ENCODE data around the gene IMMP2L.

IMMP2L gene

DNA sequence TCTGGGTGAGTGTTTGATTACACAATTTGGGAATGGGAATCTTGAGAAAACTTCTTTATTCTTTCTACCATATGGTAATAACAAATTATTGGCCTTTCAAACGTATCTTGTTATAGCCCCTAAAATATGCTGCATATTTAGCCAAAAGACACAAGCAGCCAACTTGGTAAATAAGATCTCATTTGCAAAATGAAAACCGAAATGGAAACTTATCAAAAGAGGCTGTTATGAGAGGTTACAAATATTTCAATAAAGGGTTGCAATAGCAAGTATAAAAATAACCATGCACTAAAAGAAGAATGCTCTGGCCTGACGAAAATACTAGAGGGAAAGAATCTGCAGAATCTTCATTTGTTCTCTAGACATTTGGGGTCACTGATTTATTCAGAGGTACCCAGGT lies 730.9 kb downstream of the IMMP2L start:
- DNase-seq = no peak

DNA sequence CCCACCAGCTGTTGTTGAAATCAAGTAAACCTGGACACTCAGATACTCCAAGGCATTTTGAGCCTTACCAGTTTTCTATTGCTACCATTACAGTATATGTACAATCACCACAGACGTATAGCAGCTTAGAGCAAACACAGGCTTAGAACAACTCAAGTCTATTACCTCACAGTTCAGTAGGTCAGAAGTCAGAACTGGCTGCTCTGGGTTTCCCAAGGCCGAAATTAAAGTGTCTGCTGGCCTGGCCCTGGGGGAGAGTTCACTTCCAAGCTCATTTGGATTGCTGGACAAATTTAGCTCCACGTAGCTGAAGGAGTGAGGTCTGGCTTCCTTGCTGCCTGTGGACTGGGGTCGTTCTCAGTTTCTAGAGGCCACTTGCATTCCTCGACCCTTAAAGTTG lies 731.5 kb downstream of the IMMP2L start:
- no peak for DNase-seq

DNA sequence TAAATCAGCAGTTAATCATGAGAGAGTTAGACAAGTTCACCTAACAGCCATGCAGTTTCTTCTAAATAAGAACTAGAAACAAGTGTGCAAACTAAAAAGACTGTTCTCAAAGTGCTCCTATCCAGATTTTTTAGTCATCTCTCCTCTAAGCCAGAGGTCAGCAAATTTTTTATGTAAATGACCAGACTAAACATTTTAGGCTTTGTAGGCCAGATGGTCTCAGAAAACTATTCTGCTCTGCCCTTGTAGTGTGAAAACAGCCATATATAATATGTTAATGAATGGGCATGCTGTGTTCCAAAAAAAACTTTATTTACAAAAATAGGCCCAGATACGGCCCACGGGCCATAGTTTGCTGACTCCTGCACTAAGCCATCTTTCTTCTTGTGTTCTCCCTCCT lies 734.4 kb downstream of the IMMP2L start:
- no peak for DNase-seq

DNA sequence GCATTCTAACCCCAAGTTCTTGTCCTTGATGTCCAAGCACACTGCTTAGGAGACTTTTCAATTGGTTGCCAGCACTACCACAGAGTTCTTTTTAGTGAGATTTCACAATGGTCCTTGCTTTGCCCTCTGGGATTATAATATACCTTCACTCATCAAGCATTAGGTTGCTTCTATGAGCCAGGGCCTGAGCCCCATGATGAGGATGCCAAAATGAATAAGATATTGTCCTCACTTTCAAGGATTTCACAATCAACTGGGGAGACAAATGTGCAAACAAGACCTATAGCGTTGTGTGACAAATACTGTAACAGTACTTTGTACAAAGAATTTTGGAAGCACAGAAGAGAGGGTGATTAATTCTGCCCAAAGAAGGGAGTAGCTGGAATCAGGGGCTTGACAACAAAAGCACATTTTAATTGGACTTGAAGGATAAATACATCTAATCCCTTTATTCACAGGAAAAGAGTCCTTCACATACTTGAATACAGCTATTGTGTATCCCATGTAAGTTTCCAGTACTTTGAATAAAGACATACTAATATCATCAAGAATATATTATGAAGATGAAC lies 734.9 kb downstream of the IMMP2L start:
- no peak for DNase-seq

DNA sequence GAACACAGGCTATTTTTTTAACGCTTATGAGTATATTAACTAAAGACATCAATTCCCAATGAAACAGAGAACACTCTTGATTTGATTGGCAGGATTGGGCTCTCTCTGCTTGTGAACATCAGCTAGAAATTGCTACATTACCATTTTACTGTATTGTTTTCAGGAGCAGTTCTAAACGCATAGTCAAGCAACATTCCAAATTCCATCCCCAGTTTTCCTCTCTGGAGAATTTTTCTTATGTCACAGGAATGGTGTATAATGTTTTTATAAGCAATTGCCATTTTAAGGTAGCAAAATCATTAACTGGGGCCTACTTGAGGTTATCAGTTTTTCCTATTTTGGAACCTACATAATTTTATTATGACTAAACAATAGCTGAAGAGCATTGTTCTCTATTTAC lies 748.3 kb downstream of the IMMP2L start:
- DNase-seq = no peak

DNA sequence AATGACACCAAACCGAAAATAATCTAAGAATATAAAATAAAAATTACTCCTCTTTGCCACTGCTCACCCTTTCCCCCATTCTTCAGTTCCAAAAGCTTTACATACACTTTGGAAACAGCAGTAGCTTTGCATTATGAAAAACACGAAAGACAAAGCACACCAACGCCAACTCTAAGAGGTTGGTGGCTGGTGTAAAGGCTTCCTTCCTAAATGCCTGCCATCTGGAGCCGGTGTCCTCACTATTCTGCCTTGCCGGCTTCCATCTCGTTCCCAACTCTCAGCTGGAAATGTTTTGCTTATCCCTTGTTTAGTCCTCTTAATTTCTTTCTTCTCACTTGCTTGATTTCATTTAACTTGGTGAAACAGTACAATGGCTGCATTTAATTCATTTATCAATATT lies 752.5 kb downstream of the IMMP2L start:
- no peak for DNase-seq

DNA sequence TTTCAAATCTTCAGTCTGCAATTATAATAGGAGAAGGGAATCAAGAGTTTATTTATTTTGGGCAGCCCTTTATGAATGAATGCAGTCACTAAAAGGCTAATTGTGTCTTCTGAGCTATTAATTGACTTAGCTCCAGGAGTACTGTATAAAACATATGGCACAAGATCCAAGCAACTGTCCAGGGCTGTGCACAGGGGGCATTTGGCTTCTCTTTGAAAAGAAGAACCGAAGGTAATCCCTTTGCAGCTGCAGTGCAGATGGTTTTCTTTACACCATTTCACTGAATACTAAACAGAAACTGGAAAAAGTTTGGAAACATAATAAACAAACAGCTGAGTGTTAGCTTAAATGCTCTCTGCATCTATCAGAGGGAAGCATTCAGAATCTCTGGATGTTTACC lies 753.9 kb downstream of the IMMP2L start:
- peak; percentile 27 for DNase-seq

DNA sequence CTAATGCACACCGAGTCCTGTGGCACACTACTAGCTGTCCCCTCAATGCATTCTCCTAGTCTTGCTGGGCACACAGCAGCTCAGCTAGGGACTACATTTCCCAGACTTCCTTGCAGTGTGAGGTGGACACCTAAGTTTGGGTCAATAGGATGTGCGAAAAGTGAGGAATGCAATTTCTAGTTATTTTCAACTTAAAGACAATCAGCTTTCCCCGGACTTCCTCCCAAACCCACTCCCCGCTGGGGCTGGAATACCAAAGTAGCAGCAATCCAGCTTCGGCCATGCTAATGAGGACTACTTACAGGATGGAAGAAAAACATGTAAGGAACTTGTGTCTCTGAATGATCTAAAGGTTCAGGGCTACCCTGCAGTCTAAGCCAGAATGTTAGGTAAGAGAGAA lies 757.8 kb downstream of the IMMP2L start:
- no peak for DNase-seq

DNA sequence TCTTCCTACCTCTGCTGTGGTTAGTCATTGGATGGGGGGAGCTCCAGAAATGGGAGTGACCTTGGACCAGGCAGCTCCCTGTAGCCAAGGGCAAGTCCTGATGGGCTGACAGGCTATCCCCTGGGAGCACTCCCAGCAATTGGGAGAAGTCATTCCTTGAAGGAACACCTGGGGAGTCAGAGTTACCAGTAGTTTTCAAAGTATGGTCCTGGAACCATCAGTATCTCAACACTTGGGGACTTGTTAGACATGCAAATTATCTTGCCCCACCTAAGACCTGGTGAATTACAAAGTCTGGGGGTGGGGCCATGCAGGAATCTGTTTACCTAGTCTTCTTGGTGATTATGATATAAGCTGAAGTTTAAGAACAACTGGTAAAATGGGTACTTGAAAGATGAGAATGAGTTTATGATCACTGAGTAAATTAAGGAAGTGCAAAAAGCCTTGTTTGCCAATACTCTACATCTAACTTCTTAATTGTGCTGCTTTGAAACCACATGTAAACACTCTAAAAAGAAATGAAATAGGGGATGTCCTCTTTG lies 758.6 kb downstream of the IMMP2L start:
- DNase-seq = no peak

DNA sequence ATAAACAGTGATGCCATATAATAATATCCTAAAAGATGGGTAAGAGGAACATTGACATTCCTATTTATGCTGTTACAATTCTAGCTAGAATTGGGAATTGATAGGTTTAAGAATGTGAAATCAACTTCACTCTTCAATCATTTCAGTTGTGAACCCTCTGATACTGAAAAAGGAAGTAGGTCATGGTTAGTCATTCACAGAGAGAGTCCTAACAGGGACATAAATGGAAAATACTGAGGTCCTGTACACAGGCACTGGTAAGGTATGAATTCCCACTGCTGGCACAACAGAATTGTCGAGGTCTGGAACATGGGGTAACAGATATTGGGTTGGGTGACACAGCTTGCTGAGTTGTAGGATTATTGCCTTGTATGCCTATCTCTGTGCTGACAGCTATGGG lies 760.8 kb downstream of the IMMP2L start:
- DNase-seq = no peak

DNA sequence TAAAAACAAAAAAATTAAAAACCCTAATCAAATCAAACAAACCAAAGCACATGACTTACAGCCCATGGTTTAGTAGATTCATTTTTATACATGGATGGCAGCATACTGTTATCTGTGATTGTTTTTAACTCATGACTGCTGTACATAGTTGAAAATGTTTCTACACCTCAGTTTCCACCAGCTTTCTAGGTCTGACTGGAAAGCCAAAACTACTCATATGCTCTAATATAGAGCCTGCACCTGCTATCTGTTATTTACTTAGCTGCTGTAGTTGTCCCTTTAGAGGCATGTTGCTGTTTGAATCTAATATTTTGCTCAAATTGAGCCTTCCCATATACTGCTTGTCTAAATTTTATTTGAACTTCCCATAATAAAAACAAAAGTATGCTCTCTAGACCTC lies 761.3 kb downstream of the IMMP2L start:
- no peak for DNase-seq

DNA sequence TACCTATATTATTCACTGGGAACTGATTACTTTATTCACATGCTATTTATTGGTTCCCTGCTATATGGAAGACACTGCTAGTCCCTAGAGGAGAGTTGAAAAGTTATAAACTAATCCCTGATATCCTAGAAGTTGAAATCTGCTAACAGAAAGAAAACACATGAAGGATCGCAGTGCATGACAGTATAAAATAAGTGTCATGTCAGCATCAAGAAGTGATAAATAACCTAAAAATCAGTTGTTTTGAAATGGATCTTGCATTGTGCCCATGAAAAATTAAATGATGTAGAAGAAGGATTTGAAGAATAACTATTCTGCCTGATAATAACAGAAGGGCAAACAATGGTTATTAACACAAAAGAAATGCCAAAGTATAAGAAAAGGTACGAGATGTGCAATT lies 764.6 kb downstream of the IMMP2L start:
- DNase-seq = no peak

DNA sequence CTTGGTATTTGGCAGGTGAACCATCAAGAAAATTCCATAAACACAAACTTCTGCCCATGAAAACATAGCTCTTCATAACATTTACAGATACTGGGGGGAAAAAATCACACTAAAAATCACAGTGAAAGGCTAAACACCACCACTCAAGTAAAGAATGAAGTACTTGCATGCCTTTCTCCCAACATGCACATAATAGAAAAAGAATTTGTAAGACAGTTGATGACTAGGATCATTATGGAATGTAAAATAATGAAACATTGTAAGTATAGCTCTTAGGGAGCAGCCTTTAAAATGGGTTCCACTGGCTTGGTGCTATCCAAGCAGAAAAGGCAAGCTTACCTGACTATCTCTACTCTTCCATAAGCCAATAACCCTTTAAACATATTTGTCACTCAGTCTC lies 771.3 kb downstream of the IMMP2L start:
- DNase-seq = no peak

DNA sequence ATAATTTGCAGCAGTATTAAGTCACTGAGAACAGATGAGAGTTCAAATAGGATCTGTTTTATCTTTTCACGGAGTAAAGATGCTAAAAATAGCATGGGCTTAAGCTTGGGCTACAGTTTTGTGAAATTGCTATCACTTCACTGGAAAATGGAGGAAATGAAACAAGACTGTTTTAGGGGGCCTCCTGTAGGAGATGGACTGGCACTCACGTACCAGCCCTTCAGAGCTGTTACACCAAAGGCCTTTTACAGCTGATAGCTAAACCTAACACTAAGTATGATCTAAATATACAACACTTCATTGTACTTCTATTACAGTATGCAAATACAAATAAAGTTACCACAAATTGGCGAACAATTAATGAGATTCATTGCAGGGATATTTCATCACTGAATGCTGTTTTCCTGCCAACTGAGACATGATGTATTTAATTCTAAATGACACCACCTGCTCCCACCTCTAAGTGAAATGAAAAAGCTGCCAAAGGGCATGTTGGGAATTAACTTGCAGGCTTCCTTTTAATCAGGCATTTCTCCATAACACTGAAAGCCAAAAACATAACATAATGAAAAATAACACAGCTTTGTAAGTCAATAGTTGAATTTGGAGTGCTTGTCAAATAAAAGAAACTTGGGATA lies 775.8 kb downstream of the IMMP2L start:
- peak; percentile 76 for DNase-seq

DNA sequence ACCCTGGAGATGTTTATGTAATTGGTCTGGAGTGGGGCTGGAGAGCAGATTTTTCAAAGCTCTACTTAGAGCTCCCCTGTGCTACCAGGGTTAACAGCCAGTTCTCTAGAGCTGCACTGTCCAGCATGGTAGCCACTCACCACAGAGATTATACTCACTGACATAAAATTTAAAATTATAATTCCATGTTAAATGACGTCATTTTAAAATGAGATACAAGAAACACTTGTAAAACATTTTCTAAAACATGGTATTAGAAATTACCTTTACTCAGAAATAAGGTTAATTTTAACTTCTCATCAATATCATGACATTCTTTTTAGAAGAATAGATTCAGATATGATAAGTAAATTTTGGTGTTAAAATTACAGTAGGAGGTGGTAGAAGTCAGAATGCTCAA lies 777.5 kb downstream of the IMMP2L start:
- DNase-seq = no peak

DNA sequence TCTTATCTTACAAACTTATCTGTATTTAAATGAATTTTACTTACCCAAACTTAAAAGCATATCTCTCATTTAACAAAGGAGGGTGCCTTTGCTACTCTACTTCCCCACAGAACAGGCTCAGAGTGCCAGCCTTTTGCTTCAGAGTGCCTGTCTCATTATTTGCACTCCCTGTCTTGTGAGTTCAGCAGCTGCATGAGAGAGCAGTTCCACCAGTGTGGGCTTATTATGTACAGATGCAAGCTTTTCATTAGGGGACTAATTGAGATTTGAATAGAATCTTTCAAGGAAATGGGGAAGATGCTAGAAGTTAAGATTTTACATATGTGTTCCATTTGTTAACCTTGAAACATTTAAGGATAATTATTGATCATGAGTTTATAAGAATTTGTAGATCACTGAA lies 781.6 kb downstream of the IMMP2L start:
- no peak for DNase-seq

DNA sequence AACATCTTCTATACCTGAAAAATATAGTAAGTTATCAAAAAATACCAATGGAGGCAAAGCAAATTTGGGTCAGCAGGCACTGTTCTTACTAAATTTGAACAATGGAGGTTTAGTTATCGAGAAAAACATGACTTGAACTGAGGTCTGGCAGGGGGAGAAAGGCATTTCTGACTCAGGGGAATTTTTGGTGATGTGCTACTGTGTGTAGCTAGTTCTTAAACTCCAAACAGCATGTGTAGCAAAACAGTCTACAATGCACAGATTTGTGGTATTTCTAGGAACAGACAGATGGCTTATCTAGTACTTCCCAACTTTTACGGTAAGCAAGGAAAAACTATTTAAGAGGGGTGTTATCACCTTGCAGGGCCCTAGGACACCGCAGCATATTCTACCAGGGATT lies 783.0 kb downstream of the IMMP2L start:
- no peak for DNase-seq

DNA sequence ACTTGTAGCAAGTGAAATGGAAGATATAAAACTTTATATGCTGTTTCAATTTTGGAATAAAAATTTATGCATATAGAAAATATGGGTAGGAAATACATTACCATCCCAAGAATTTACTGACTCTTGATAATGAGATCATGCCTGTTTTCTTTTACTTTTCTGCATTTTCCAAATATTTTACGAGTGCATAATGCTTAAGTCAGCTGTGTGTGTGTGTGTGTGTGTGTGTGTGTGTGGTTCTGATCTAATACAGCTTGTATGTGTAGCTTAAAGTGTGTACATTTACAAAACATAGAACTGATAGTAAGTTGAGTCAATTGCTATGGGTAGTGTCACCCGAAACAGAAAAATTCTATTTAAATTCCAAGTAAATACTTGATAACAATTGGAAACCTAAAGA lies 787.2 kb downstream of the IMMP2L start:
- no peak for DNase-seq

DNA sequence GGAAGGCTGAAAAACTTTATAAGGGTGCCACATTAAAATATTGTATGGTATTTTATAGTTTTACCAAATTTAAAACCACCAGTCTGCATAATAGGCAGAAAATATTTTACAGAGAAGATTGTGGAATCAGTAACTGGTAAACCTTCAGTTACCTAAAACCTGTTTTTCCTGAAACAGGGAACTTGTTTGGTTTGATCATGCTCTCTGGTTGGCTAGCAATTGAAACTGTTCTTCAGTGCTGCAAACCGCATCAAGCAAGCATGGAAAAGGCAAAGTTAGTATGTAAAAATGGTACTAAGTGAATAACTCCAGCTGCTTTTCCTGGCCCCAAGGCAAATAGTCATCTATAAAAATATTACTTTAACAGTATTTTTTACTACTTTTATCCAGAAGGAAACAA lies 788.2 kb downstream of the IMMP2L start:
- no peak for DNase-seq

DNA sequence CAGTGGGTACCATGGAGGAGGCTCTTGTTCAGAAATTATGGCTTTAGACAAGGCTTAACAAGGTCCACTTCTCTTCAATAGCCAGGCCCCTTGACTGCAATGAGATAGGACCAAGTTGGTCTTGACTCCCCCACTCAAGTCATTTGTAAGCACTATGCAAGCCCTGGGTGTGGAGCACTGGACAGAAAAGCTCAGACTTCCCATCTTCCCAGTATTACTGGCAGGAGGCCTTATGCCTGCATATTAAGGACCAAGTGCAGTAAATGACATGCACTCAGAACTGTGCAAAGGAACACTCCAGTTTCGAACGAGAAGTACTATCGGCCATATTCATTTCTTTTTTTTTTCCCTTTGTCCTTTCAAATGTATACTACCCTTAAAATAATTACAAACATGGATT lies 789.7 kb downstream of the IMMP2L start:
- DNase-seq = no peak

DNA sequence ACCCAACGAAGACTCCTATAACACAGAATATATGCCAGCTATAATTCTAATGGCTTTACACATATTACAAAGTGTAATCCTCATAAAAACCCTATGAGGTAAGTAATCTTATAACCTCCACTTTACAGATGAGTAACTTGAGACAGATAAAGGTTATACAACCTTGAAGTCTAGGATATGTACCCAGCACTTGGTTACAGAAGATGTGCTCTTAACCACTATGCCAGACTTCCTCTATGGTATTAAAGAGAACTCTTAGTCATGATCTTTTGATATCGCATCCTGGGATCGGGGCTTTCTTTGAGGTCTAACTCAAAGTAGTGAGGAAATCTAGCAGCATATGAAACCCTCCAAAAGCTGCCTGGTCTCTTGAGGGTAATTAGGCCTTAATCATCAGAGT lies 790.6 kb downstream of the IMMP2L start:
- DNase-seq = no peak

DNA sequence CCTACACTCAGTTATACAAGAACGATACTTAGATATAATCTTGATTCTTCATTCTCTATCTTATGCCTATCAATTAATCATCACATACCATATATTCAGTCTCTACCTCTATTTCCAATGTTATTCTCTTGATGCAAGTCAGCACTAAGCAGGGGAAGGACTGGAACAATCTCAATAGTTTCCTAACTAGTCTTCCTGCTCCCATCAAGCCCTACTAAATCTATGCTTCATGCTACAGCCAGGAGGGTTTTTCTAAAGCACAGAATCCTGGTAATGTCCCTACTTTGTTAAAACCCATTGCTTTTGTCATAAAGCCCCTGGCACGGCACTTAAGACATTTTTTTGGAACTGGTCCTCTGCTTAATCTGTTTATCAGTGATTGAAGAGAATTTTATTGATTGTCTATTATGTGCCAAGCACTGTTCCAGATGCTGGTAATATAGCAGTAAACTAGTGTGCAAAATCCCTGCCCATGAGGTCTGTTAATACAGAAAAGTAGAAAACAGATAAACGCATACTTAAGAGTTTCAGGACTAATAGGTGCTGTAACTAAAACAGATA lies 794.7 kb downstream of the IMMP2L start:
- no peak for DNase-seq

DNA sequence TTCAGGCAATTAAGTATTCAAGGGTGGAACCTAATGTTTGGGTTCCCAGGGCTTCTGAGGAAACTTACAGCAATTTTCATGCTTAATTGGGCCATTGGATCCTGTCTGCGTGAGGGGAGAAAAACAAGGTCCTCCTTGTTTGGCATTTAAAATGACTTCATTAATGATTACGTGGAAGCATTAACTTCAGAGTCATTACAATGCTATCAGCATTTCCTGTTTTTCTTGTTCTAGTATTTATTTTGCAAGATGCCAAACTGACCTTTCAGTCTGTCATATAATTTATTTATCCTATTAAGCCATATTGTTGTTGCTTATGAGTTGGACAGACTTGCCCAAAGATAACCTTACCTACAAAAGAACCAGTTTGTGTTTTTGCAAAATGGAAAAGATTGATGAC lies 795.4 kb downstream of the IMMP2L start:
- DNase-seq = no peak

DNA sequence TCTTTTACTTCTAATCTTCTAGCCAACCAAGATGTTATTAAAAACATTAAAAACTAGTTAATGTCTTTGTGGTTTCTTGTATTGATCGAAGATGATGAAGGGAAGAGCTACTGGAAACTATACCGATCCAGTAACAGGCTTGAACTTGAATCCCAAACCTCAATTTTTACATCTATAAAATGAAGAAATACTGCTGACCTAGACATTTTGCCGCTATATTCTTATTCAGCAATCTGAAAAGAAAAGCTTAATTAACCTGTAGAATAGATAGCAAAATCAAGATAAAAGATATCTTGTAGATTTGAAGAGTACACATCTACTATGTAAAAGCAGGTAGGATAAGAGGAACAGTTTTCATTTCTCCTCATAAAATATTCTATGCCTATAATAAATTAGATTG lies 797.4 kb downstream of the IMMP2L start:
- no peak for DNase-seq

All from NCI-H2171 (cell line).